Suppressor macrophage (primary cell): ENCODE measurements around the gene EMC1.
"Not testable (repeated sequence)": the region's sequence is repeated elsewhere in the genome, so short reads cannot be mapped to it uniquely, and the experiment has no call there.

ENCODE experiments used
- DNase-seq, 4 experiments: peaks; one replicate each; pipeline ENCODE4 v3.0.0-alpha.2; 2020 to 2022

EMC1 gene

GRCh38 chr1:19216585-19216984, 34.7 kb downstream of the EMC1 start:
- not testable (repeated sequence) for DNase-seq

- no peak for DNase-seq
These were observed 37.7 kb downstream of the EMC1 start for GRCh38 chr1:19213580-19213979.

- no peak for DNase-seq
These were observed 39.2 kb downstream of the EMC1 start for GRCh38 chr1:19212167-19212566.

GRCh38 chr1:19210772-19211549, 40.4 kb downstream of the EMC1 start:
- peak in 3 of 4 experiments; percentile 37 to 52 (median 51) for DNase-seq

- peak; percentile 98 to 99 (median 98) for DNase-seq
These were observed 41.1 kb downstream of the EMC1 start, which contains the start of gene UBR4 for GRCh38 chr1:19209990-19210771. Gene UBR4, minus strand, starts transcription at chr1:19210266. Its CDS starts 18 bp downstream, at chr1:19210248.

GRCh38 chr1:19209439-19209989, 41.8 kb downstream of the EMC1 start:
- DNase-seq, result peak; percentile 50 to 64 (median 56)

- DNase-seq, result no peak
These were observed 42.5 kb downstream of the EMC1 start for GRCh38 chr1:19208710-19209438.

- DNase-seq, result peak in 1 of 4 experiments; percentile 4
These were observed 44.4 kb downstream of the EMC1 start for GRCh38 chr1:19206947-19207346.

- DNase-seq, result no peak
These were observed 45.5 kb downstream of the EMC1 start for GRCh38 chr1:19205845-19206244.

GRCh38 chr1:19205403-19205802, 45.9 kb downstream of the EMC1 start:
- no peak for DNase-seq

- peak; percentile 7 to 63 (median 34) for DNase-seq
These were observed 46.7 kb downstream of the EMC1 start for GRCh38 chr1:19204446-19205266.

GRCh38 chr1:19203440-19203839, 47.9 kb downstream of the EMC1 start:
- DNase-seq, result no peak

- no peak for DNase-seq
These were observed 48.9 kb downstream of the EMC1 start for GRCh38 chr1:19202396-19202795.

GRCh38 chr1:19199969-19200604, 51.2 kb downstream of the EMC1 start:
- no peak for DNase-seq

GRCh38 chr1:19199329-19199968, 51.9 kb downstream of the EMC1 start:
- DNase-seq, result no peak

GRCh38 chr1:19198820-19199219, 52.5 kb downstream of the EMC1 start:
- no peak for DNase-seq

- DNase-seq, result no peak
These were observed 53.5 kb downstream of the EMC1 start for GRCh38 chr1:19197845-19198244.

GRCh38 chr1:19196331-19196730, 55.0 kb downstream of the EMC1 start:
- no peak for DNase-seq

- no peak for DNase-seq
These were observed 58.3 kb downstream of the EMC1 start for GRCh38 chr1:19193004-19193403.

- DNase-seq, result no peak
These were observed 59.5 kb downstream of the EMC1 start for GRCh38 chr1:19191811-19192210.

- DNase-seq, result no peak
These were observed 60.9 kb downstream of the EMC1 start for GRCh38 chr1:19190468-19190867.
